B cell (primary cell): ENCODE measurements around the gene GOLGA1.

Experiments used
- CTCF ChIP-seq: fragments of 200-600 bp; IDR thresholded peaks from one replicate; pipeline ENCODE4 v1.8.0; 2022; ENCODE audit warnings: antibody characterized with exemption, mild to moderate bottlenecking
- EZH2 ChIP-seq: IDR thresholded peaks from 2 replicates; pipeline ENCODE4 v1.6.1; 2012; ENCODE audit warnings: borderline replicate concordance, low read depth, mild to moderate bottlenecking, moderate library complexity, low read length; ENCODE audit not compliant: insufficient read depth, poor library complexity, severe bottlenecking

- TF ChIP-seq EZH2 = no peak
- no peak for TF ChIP-seq CTCF
Measured at GRCh38 chr9:124878021-124878420, 62.9 kb downstream of the GOLGA1 start.
